RWPE1 (cell line): Measurements from ENCODE around the gene PCCA.

ENCODE experiments used
- CTCF ChIA-PET: fragments of 350-600 bp; sonication (Branson Sonifier 250); formaldehyde crosslinking; extraction: SDS; loops from one replicate; lab custom pipeline; 2021; lab: Yijun Ruan, JAX
- POLR2A ChIA-PET: fragments of 400-600 bp; formaldehyde crosslinking; extraction: SDS; loops from one replicate; lab custom pipeline; 2020; ENCODE audit warnings: antibody characterized with exemption; ENCODE audit not compliant: low non-redundant PET; lab: Yijun Ruan, JAX
- DNase-seq: peaks from one replicate; pipeline ENCODE4 v3.0.0; 2012; ENCODE audit warnings: low spot score
- H3K27ac ChIP-seq: fragments of 450-650 bp; 2 replicates; pipeline ENCODE4 v1.5.1; 2017
- CTCF ChIP-seq: fragments of 450-650 bp; conservative IDR thresholded peaks from 2 replicates; pipeline ENCODE4 v1.5.1; 2017; ENCODE audit warnings: low read depth, mild to moderate bottlenecking

PCCA gene

GRCh38 chr13:100537951-100538462 lies 449.1 kb downstream of the PCCA start:
- no peak overlapping the region for H3K27ac ChIP-seq
- TF ChIP-seq CTCF: no peak
- ChIA-PET CTCF (no interaction called here), POLR2A (no interaction called here)
- DNase-seq: no peak

DNA sequence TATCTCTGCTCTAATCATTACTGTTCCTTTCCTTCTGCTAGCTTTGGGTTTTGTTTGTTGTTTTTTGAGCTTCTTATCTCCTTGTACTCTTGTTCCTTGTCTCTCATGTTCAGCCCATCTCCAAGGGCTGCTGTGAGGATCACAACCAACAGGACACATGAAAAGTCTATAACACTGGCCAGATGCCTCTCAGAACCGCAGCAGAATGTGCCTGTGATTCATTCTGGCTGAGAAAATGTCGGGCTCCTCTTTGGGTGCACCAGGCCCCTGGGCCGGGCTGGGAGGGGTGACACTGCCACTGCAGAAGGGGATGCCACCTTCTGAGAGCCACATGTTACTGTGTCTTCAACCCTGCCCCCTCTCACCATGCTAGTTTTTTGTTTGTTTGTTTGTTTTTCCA lies 451.7 kb downstream of the PCCA start:
- ChIA-PET POLR2A (no interaction called here), CTCF (no interaction called here)
- no peak for TF ChIP-seq CTCF
- no peak overlapping the region for H3K27ac ChIP-seq
- no peak for DNase-seq

DNA sequence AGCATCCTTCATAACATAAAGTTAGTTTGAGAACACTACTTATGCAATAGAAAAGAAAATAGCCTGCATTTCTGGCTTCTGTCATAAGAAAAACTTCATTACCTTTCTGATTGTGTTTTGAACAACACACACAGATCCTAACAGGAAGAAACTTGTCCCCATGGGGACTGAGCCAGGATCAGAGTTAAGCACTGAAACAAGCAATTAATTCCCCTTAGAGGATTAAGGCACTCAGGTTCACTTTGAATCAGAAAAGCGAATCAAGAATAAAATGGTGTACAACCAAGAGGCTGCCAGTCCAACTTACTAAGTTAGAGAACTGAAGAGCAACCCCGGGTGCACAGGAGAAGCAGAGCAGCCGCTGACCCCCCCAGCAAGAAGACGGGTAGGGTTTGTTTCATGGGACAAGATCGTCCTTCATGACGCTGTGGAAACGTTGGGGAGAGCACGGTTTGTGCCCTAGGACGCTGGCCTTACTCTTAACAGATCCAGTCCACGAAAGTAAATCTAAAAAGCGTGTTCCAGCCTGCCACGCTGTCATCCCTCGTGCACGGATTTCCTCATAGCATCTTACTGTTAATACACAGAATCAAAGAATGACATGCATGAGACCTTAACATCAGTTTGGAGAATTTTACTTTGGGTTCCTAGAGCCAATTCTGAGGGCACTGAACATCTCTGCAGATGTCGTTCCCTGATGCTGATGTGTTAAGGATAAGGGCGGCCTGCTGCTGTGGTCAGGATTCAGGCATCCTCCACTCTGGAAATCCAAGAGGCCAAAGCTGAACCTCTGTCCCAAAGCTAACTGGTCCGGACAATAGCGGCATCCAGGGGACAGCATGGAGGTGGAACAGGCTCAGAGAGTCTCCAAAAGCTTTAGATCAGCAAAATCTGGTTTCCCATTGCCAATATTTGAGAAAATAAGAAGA lies 453.3 kb downstream of the PCCA start:
- H3K27ac ChIP-seq: peak overlapping the region; percentile 77
- ChIA-PET POLR2A (no interaction called here), CTCF (interaction anchor here (0.6 to 1.4 kb wide), 6 partner anchors 9 to 963 kb away, joined by 3 to 8 read pairs (median 4); no protein-coding TSS in a partner anchor)
- TF ChIP-seq CTCF: no peak
- DNase-seq: peak; percentile 34

GRCh38 chr13:100542826-100543156 lies 453.9 kb downstream of the PCCA start:
- TF ChIP-seq CTCF: peak; percentile 47
- peak overlapping the region; percentile 77 for H3K27ac ChIP-seq
- peak; percentile 45 for DNase-seq
- ChIA-PET POLR2A (no interaction called here), CTCF (interaction anchor here (0.6 to 1.4 kb wide), 8 partner anchors 8 to 964 kb away, joined by 3 to 8 read pairs (median 4); no protein-coding TSS in a partner anchor)

- DNase-seq: no peak
- ChIA-PET POLR2A (no interaction called here), CTCF (no interaction called here)
- TF ChIP-seq CTCF: no peak
- H3K27ac ChIP-seq: no peak overlapping the region
Observed at GRCh38 chr13:100543872-100544602, 455.1 kb downstream of the PCCA start.
